AG09309 (cell line): ENCODE results near the gene MCCD1.

ENCODE experiments used
- DNase-seq: peaks from one replicate; pipeline ENCODE4 v3.0.0-alpha.2; 2010; ENCODE audit warnings: low read depth
- H3K4me3 ChIP-seq: 2 replicates; pipeline ENCODE4 v1.5.1; 2011; ENCODE audit warnings: mild to moderate bottlenecking, low read depth, low read length, moderate library complexity; ENCODE audit not compliant: control insufficient read depth
- CTCF ChIP-seq: IDR thresholded peaks from 2 replicates; pipeline ENCODE4 v1.5.1; 2011; ENCODE audit warnings: mild to moderate bottlenecking, low read depth, low read length, inconsistent platforms; ENCODE audit not compliant: insufficient read depth, control insufficient read depth; ENCODE audit errors: missing control alignments

The MCCD1 gene

GRCh38 chr6:31532644-31533454 lies 4.1 kb downstream of the MCCD1 start:
- no peak overlapping the region for H3K4me3 ChIP-seq
- no peak for TF ChIP-seq CTCF
- no peak for DNase-seq

GRCh38 chr6:31533455-31533841 lies 4.7 kb downstream of the MCCD1 start:
- no peak overlapping the region for H3K4me3 ChIP-seq
- DNase-seq: no peak
- no peak for TF ChIP-seq CTCF

- no peak overlapping the region for H3K4me3 ChIP-seq
- TF ChIP-seq CTCF: no peak
- no peak for DNase-seq
These were observed 5.2 kb downstream of the MCCD1 start for GRCh38 chr6:31534011-31534410.

GRCh38 chr6:31534521-31535040 lies 5.8 kb downstream of the MCCD1 start:
- DNase-seq: no peak
- no peak overlapping the region for H3K4me3 ChIP-seq
- TF ChIP-seq CTCF: no peak

GRCh38 chr6:31535538-31536324 lies 7.0 kb downstream of the MCCD1 start:
- no peak for DNase-seq
- TF ChIP-seq CTCF: no peak
- H3K4me3 ChIP-seq: no peak overlapping the region

- no peak overlapping the region for H3K4me3 ChIP-seq
- TF ChIP-seq CTCF: no peak
- no peak for DNase-seq
These were observed 10.1 kb downstream of the MCCD1 start for GRCh38 chr6:31538805-31539400.
